ENCODE data around the gene STK32B. TPM values are rescaled to one million over a fixed set of nuclear protein-coding genes. Genes with fewer than 3 reads are reported as not detected.

STK32B gene
- total and polyA plus RNA-seq, 9 of the 15 experiments (the other 6 are each of a cell fraction or from before 2014, with no cell fraction given) = 0.03 to 0.20 (median 0.07) TPM; not detected in 2

DNA sequence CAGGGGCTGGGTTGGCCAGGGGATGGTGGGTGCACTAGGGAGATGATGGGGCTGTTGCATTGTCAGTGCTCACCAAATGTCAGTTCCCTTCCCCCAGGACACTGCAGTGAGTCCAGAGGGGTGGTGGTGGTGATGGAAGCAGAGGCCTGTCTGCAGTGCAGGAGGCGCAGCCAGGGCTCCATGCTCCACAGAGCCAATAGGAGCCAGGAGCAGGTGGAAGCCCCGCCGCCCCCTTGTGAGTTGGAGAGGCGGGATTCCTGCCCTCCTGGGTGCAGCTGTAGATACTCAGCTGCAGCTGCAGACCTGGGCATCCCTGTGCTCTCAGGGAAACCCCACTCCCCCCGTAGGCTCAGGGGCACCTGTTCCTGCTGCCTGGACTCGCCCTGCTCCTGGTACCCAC lies 372.4 kb downstream of the STK32B start (continued):
- no peak for TF ChIP-seq NFXL1 (CRISPR knock-in tag; IDR thresholded peaks at IDR 0.05)
- TF ChIP-seq, protein P1, sequence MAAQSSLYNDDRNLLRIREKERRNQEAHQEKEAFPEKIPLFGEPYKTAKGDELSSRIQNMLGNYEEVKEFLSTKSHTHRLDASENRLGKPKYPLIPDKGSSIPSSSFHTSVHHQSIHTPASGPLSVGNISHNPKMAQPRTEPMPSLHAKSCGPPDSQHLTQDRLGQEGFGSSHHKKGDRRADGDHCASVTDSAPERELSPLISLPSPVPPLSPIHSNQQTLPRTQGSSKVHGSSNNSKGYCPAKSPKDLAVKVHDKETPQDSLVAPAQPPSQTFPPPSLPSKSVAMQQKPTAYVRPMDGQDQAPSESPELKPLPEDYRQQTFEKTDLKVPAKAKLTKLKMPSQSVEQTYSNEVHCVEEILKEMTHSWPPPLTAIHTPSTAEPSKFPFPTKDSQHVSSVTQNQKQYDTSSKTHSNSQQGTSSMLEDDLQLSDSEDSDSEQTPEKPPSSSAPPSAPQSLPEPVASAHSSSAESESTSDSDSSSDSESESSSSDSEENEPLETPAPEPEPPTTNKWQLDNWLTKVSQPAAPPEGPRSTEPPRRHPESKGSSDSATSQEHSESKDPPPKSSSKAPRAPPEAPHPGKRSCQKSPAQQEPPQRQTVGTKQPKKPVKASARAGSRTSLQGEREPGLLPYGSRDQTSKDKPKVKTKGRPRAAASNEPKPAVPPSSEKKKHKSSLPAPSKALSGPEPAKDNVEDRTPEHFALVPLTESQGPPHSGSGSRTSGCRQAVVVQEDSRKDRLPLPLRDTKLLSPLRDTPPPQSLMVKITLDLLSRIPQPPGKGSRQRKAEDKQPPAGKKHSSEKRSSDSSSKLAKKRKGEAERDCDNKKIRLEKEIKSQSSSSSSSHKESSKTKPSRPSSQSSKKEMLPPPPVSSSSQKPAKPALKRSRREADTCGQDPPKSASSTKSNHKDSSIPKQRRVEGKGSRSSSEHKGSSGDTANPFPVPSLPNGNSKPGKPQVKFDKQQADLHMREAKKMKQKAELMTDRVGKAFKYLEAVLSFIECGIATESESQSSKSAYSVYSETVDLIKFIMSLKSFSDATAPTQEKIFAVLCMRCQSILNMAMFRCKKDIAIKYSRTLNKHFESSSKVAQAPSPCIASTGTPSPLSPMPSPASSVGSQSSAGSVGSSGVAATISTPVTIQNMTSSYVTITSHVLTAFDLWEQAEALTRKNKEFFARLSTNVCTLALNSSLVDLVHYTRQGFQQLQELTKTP (IDR thresholded peaks at IDR 0.05; ENCODE audit: low read depth in 1 of 2, partially characterized antibody in 2 of 2) = no peak
- TF ChIP-seq FOXM1 (IDR thresholded peaks at IDR 0.05; ENCODE audit: low read depth) = no peak
- no peak for TF ChIP-seq FOXM1 (CRISPR knock-in tag; IDR thresholded peaks at IDR 0.05; ENCODE audit: low read depth)

GRCh38 chr4:5424211-5424610 lies 372.9 kb downstream of the STK32B start:
- BruUV-seq (replicated peaks) = no TSS peak
- H3K27ac ChIP-seq (ENCODE audit: extremely low read depth, low read depth, low read length) = no peak overlapping the region
- no peak for ATAC-seq
- no peak overlapping the region for H2AFZ ChIP-seq (ENCODE audit: low read depth, low read length)
- H3K36me3 ChIP-seq (ENCODE audit: control insufficient read depth, insufficient read depth, low read length) = no peaks in the 10 kb centered on the region
- H3K9ac ChIP-seq (ENCODE audit: insufficient read depth in 1 of 2, low read depth in 2 of 2, low read length in 2 of 2) = no peak overlapping the region
- ChIA-PET POLR2A (no interaction called here), CTCF (ENCODE audit: low intra/inter-chr PET ratio) (no interaction called here)
- in situ Hi-C loops (cut with MboI) (no loop called here), intact Hi-C loops (cut with micrococcal nuclease) (no loop called here)
- no peak for DNase-seq (ENCODE audit: extremely low read depth in 1 of 4, low spot score in 3 of 4)
- FAIRE-seq = no peak
- no peak overlapping the region for H3K4me2 ChIP-seq (ENCODE audit: insufficient read depth, low read length)
- WGBS (ENCODE audit: insufficient coverage, low coverage, missing lambda C conversion rate) = 0% methylated on average over 3 of the region's 3 CpGs
- H3K4me3 ChIP-seq = no peak overlapping the region
- no peaks in the 10 kb centered on the region for H4K20me1 ChIP-seq (replicated peaks; ENCODE audit: control insufficient read depth, insufficient read depth, low read length)
- H3K4me1 ChIP-seq (replicated peaks in 1 of 2; ENCODE audit: control insufficient read depth in 2 of 2, insufficient read depth in 2 of 2, low read length in 2 of 2) = no peaks in the 10 kb centered on the region
- no peaks in the 10 kb centered on the region for H3K9me1 ChIP-seq (ENCODE audit: control insufficient read depth, insufficient read depth, low read length)
- no peaks in the 10 kb centered on the region for H3K79me2 ChIP-seq (ENCODE audit: control insufficient read depth, insufficient read depth, low read length)
- no peaks in the 10 kb centered on the region for H3K27me3 ChIP-seq (ENCODE audit: control insufficient read depth in 2 of 2, insufficient read depth in 2 of 2, low read length in 2 of 2)
- no peaks in the 10 kb centered on the region for H3K9me3 ChIP-seq (replicated peaks; ENCODE audit: control insufficient read depth, insufficient read depth, low read depth, low read length)
- no peak for TF ChIP-seq U2AF1 (optimal IDR thresholded peaks at IDR 0.05; ENCODE audit: low read depth, low read length)
- no peak for TF ChIP-seq ARHGAP35 (IDR thresholded peaks at IDR 0.05; ENCODE audit: partially characterized antibody)
- TF ChIP-seq, protein P2, sequence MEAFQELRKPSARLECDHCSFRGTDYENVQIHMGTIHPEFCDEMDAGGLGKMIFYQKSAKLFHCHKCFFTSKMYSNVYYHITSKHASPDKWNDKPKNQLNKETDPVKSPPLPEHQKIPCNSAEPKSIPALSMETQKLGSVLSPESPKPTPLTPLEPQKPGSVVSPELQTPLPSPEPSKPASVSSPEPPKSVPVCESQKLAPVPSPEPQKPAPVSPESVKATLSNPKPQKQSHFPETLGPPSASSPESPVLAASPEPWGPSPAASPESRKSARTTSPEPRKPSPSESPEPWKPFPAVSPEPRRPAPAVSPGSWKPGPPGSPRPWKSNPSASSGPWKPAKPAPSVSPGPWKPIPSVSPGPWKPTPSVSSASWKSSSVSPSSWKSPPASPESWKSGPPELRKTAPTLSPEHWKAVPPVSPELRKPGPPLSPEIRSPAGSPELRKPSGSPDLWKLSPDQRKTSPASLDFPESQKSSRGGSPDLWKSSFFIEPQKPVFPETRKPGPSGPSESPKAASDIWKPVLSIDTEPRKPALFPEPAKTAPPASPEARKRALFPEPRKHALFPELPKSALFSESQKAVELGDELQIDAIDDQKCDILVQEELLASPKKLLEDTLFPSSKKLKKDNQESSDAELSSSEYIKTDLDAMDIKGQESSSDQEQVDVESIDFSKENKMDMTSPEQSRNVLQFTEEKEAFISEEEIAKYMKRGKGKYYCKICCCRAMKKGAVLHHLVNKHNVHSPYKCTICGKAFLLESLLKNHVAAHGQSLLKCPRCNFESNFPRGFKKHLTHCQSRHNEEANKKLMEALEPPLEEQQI (IDR thresholded peaks at IDR 0.05) = no peak
- TF ChIP-seq ZNF695 (CRISPR knock-in tag; IDR thresholded peaks at IDR 0.05) = no peak
- no peak for TF ChIP-seq CBX2 (IDR thresholded peaks at IDR 0.05; ENCODE audit: insufficient read depth, low read length, poor library complexity, severe bottlenecking)
- no peak for TF ChIP-seq RBFOX2 (IDR thresholded peaks at IDR 0.05; ENCODE audit: low read depth, low read length)
